HepG2 (cell line): ENCODE results near the gene FUCA1. TPM values are rescaled to one million over a fixed set of nuclear protein-coding genes. Genes with fewer than 3 reads are reported as not detected.
A peak's percentile ranks its signal among the peaks of the same experiment; 100 is the strongest.

Experiments
- BRCA1 ChIP-seq: sonication (generic); formaldehyde crosslinking; IDR thresholded peaks from 2 replicates; pipeline ENCODE4 v1.4.0; 2020; ENCODE audit warnings: missing genetic modification reagents
- EHMT2 ChIP-seq: fragments of 200-600 bp; sonication (generic); IDR thresholded peaks from 2 replicates; pipeline ENCODE4 v1.7.0; 2017; ENCODE audit warnings: antibody characterized with exemption, low read depth, low read length, borderline replicate concordance
- FOXM1 ChIP-seq: sonication (generic); formaldehyde crosslinking; IDR thresholded peaks from 2 replicates; pipeline ENCODE4 v1.5.0; 2020; ENCODE audit warnings: missing genetic modification reagents
- KAT7 ChIP-seq: IDR thresholded peaks from 2 replicates; pipeline ENCODE4 v1.6.1; 2018; ENCODE audit warnings: borderline replicate concordance, missing compliant biosample characterization
- MAFF ChIP-seq: IDR thresholded peaks from 2 replicates; pipeline ENCODE4 v1.6.1; 2011; ENCODE audit warnings: low read depth, low read length, improper control_type of control experiment
- MED8 ChIP-seq: sonication (generic); formaldehyde crosslinking; IDR thresholded peaks from 2 replicates; pipeline ENCODE4 v1.8.1; 2023; ENCODE audit warnings: mild to moderate bottlenecking, missing genetic modification reagents; ENCODE audit not compliant: insufficient replicate concordance
- NCOA1 ChIP-seq: sonication (generic); formaldehyde crosslinking; IDR thresholded peaks from 2 replicates; pipeline ENCODE4 v1.9.0; 2021; ENCODE audit warnings: missing genetic modification reagents
- PTBP1 ChIP-seq: fragments of 200-400 bp; formaldehyde crosslinking; IDR thresholded peaks from 2 replicates; pipeline ENCODE4 v1.6.1; 2018; ENCODE audit warnings: low read length, low read depth; ENCODE audit not compliant: poor library complexity, severe bottlenecking
- SRSF4 ChIP-seq: fragments of 200-400 bp; formaldehyde crosslinking; IDR thresholded peaks from one replicate; pipeline ENCODE4 v1.6.1; 2018; ENCODE audit warnings: mild to moderate bottlenecking, low read depth, low read length, moderate library complexity; ENCODE audit not compliant: poor library complexity, severe bottlenecking
- SRY ChIP-seq: sonication (generic); formaldehyde crosslinking; IDR thresholded peaks from 2 replicates; pipeline ENCODE4 v1.8.0; 2022; ENCODE audit warnings: mild to moderate bottlenecking, missing genetic modification reagents
- TCF7 ChIP-seq: sonication (generic); IDR thresholded peaks from 2 replicates; pipeline ENCODE4 v1.6.1; 2016; ENCODE audit warnings: antibody characterized with exemption, low read depth
- TOE1 ChIP-seq: sonication (generic); formaldehyde crosslinking; IDR thresholded peaks from 2 replicates; pipeline ENCODE4 v1.4.0; 2020; ENCODE audit warnings: mild to moderate bottlenecking, missing genetic modification reagents
- ZNF263 ChIP-seq: sonication (generic); formaldehyde crosslinking; IDR thresholded peaks from 2 replicates; pipeline ENCODE4 v1.4.0; 2020; ENCODE audit warnings: missing genetic modification reagents
- ZNF335 ChIP-seq: sonication (generic); formaldehyde crosslinking; IDR thresholded peaks from 2 replicates; pipeline ENCODE4 v1.4.0; 2020; ENCODE audit warnings: missing genetic modification reagents
- ZNF607 ChIP-seq: sonication (generic); formaldehyde crosslinking; IDR thresholded peaks from 2 replicates; pipeline ENCODE4 v1.5.1; 2020; ENCODE audit warnings: missing genetic modification reagents, mild to moderate bottlenecking, borderline replicate concordance
- ZNF790 ChIP-seq: sonication (generic); formaldehyde crosslinking; IDR thresholded peaks from 2 replicates; pipeline ENCODE4 v1.8.0; 2022; ENCODE audit warnings: missing genetic modification reagents, mild to moderate bottlenecking, borderline replicate concordance
- polyA plus RNA-seq, 8 experiments: library from polyadenylated mRNA; depleted of rRNA in 3 of 8; stranded (reverse) in 7 of 8; unstranded in 1 of 8; fragments of >200 nt; fragmentation: Illumina TruSeq in 4 of 8; extraction: Trizol in 4 of 8; gene quantifications; 2 replicates each; pipeline versions ENCODE4 v1.2.1 to v1.2.3, GENCODE V29; 2011 to 2016; ENCODE audit warnings: low read depth in 4 of 8, missing spikeins in 1 of 8, mixed read lengths in 1 of 8; ENCODE audit not compliant: insufficient read depth in 1 of 8
- total RNA-seq, 5 experiments: library from RNA; depleted of rRNA; stranded (reverse); fragments of >200 nt; fragmentation: Illumina TruSeq; extraction: Trizol; gene quantifications; 2 replicates each; pipeline ENCODE4 v1.2.3, GENCODE V29; 2016; ENCODE audit warnings: low read depth in 1 of 5
- TF ChIP-seq, protein P1 (sequence below): sonication (generic); formaldehyde crosslinking; IDR thresholded peaks from 2 replicates; pipeline ENCODE4 v1.5.1; 2020; ENCODE audit warnings: missing genetic modification reagents, mild to moderate bottlenecking, borderline replicate concordance
- TF ChIP-seq, protein P2 (sequence below): IDR thresholded peaks from 2 replicates; pipeline ENCODE4 v1.6.1; 2018; ENCODE audit warnings: missing genetic modification reagents, mild to moderate bottlenecking, missing compliant biosample characterization
- TF ChIP-seq, protein P3 (sequence below): sonication (generic); formaldehyde crosslinking; IDR thresholded peaks from 2 replicates; pipeline ENCODE4 v1.9.0; 2021; ENCODE audit warnings: missing genetic modification reagents, mild to moderate bottlenecking, borderline replicate concordance
- TF ChIP-seq, protein P4 (sequence below), 2 experiments: sonication (generic) in 1 of 2; formaldehyde crosslinking in 1 of 2; IDR thresholded peaks; 2 replicates each; pipeline versions ENCODE4 v1.4.0 to v1.6.1; 2016 to 2020; ENCODE audit warnings: borderline replicate concordance in 1 of 2, low read depth in 1 of 2, mild to moderate bottlenecking in 1 of 2, missing genetic modification reagents in 1 of 2

The FUCA1 gene
- total and polyA plus RNA-seq, 2 of the 13 experiments (the other 11 are each of a cell fraction or from before 2014, with no cell fraction given), result 32.7 to 33.6 TPM

DNA sequence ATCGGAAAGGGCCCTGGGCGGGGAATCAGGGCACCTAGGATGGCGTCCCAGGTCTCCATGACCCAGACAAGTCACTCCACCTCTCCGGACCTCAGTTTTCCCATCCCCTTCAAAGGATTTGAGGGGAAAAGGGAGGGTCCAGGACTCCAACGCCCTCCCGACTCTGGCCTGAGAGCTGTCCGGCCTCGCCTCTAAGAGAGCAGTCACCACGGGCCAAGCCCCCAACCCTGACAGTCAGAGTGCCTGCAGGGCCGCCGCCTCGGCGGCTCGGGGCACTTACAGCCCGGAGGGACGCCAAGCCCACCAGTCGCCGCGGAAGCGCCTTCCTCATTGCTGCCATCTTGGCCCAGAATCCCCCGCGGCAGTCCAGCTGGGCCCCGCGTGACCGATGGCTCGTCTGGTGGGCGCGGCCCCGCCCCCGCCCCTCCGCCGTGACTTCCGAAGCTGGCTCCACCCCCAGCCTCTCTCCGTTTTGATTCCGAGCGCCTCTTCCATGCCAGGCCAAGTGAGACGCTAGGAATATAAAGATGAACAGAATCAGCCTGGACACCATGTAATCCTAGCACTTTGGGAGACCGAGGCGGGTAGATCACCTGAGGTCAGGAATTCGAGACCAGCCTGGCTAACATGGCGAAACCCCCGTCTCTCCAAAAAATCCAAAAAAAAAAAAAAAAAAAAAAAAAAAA lies 42.9 kb downstream of the FUCA1 start, which contains the start of gene HMGCL (continued):
- TF ChIP-seq SRSF4, result no peak
- no peak for TF ChIP-seq TCF7
- TF ChIP-seq, protein P1, sequence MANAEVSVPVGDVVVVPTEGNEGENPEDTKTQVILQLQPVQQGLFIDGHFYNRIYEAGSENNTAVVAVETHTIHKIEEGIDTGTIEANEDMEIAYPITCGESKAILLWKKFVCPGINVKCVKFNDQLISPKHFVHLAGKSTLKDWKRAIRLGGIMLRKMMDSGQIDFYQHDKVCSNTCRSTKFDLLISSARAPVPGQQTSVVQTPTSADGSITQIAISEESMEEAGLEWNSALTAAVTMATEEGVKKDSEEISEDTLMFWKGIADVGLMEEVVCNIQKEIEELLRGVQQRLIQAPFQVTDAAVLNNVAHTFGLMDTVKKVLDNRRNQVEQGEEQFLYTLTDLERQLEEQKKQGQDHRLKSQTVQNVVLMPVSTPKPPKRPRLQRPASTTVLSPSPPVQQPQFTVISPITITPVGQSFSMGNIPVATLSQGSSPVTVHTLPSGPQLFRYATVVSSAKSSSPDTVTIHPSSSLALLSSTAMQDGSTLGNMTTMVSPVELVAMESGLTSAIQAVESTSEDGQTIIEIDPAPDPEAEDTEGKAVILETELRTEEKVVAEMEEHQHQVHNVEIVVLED (CRISPR knock-in tag), result peak; percentile 68; the same call in 1 of the 2 replicates
- no peak for TF ChIP-seq ZNF790
- TF ChIP-seq MAFF, result no peak
- peak; percentile 63; the same call in 1 of the 2 replicates for TF ChIP-seq KAT7 (CRISPR knock-in tag)
- TF ChIP-seq ZNF607, result peak; percentile 70
- TF ChIP-seq, protein P2, sequence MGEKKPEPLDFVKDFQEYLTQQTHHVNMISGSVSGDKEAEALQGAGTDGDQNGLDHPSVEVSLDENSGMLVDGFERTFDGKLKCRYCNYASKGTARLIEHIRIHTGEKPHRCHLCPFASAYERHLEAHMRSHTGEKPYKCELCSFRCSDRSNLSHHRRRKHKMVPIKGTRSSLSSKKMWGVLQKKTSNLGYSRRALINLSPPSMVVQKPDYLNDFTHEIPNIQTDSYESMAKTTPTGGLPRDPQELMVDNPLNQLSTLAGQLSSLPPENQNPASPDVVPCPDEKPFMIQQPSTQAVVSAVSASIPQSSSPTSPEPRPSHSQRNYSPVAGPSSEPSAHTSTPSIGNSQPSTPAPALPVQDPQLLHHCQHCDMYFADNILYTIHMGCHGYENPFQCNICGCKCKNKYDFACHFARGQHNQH (CRISPR knock-in tag), result peak; percentile 52; the same call in 1 of the 2 replicates
- no peak for TF ChIP-seq PTBP1
- no peak for TF ChIP-seq NCOA1 (CRISPR knock-in tag)
- TF ChIP-seq, protein P3, sequence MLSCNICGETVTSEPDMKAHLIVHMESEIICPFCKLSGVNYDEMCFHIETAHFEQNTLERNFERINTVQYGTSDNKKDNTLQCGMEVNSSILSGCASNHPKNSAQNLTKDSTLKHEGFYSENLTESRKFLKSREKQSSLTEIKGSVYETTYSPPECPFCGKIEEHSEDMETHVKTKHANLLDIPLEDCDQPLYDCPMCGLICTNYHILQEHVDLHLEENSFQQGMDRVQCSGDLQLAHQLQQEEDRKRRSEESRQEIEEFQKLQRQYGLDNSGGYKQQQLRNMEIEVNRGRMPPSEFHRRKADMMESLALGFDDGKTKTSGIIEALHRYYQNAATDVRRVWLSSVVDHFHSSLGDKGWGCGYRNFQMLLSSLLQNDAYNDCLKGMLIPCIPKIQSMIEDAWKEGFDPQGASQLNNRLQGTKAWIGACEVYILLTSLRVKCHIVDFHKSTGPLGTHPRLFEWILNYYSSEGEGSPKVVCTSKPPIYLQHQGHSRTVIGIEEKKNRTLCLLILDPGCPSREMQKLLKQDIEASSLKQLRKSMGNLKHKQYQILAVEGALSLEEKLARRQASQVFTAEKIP (CRISPR knock-in tag), result no peak
- peak; percentile 51; the same call in 1 of the 2 replicates for TF ChIP-seq ZNF263 (CRISPR knock-in tag)
- TF ChIP-seq ZNF335 (CRISPR knock-in tag), result no peak
- peak; percentile 79; the same call in 1 of the 2 replicates for TF ChIP-seq SRY (CRISPR knock-in tag)
- TF ChIP-seq TOE1 (CRISPR knock-in tag), result no peak
- TF ChIP-seq MED8, result peak; percentile 70
- peak; percentile 74; the same call in 1 of the 2 replicates for TF ChIP-seq BRCA1
- TF ChIP-seq, protein P4, sequence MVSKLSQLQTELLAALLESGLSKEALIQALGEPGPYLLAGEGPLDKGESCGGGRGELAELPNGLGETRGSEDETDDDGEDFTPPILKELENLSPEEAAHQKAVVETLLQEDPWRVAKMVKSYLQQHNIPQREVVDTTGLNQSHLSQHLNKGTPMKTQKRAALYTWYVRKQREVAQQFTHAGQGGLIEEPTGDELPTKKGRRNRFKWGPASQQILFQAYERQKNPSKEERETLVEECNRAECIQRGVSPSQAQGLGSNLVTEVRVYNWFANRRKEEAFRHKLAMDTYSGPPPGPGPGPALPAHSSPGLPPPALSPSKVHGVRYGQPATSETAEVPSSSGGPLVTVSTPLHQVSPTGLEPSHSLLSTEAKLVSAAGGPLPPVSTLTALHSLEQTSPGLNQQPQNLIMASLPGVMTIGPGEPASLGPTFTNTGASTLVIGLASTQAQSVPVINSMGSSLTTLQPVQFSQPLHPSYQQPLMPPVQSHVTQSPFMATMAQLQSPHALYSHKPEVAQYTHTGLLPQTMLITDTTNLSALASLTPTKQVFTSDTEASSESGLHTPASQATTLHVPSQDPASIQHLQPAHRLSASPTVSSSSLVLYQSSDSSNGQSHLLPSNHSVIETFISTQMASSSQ (IDR thresholded peaks at IDR 0.05; ENCODE audit: low read depth), result no peak
- TF ChIP-seq, protein P4 (CRISPR knock-in tag; IDR thresholded peaks at IDR 0.05; ENCODE audit: borderline replicate concordance), result peak; percentile 62; the same call in 1 of the 2 replicates
- no peak for TF ChIP-seq EHMT2
- peak; percentile 69; the same call in 1 of the 2 replicates for TF ChIP-seq FOXM1 (CRISPR knock-in tag)
